ENCODE measurements around the gene CNOT8.

GRCh38 chr5:154865466-154866184 lies 7.2 kb downstream of the CNOT8 start:
- TF ChIP-seq CTCF (IDR thresholded peaks at IDR 0.05 in 4 of 5, conservative IDR thresholded peaks at IDR 0.05 in 1 of 5) (no peak), POLR2A (IDR thresholded peaks at IDR 0.05) (no peak)
